Heart left ventricle (tissue), 16 donors: ENCODE results near the gene EYS. TPM values are rescaled to one million over a fixed set of nuclear protein-coding genes. Genes with fewer than 3 reads are reported as not detected.

Experiments
- ATAC-seq, 4 donors: fragments of 200-7000 bp; cut with Tn5 transposase; one replicate each; pipeline ENCODE4 v1.9.1; 2020 to 2022; ENCODE audit warnings: moderate library complexity in 4 of 4, mild to moderate bottlenecking in 3 of 4, moderate number of reproducible peaks in 1 of 4
- DNase-seq, 5 donors: peaks; one replicate each; pipeline ENCODE4 v3.0.0-alpha.2; 2020
- H3K27ac ChIP-seq, 12 donors: fragments of 200-600 bp; sonication (generic) in 4 of 12; one replicate each; pipeline versions ENCODE4 v1.5.0 to v1.8.0; 2016 to 2022; ENCODE audit warnings: mild to moderate bottlenecking in 2 of 12
- H3K27me3 ChIP-seq, 9 donors: fragments of 200-600 bp; sonication (generic) in 2 of 9; one replicate each; pipeline versions ENCODE4 v1.5.1 to v1.8.0; 2016 to 2022; ENCODE audit warnings: mild to moderate bottlenecking in 3 of 9
- H3K36me3 ChIP-seq, 9 donors: fragments of 200-600 bp; sonication (generic) in 2 of 9; one replicate each; pipeline versions ENCODE4 v1.5.0 to v1.8.0; 2018 to 2022; ENCODE audit warnings: mild to moderate bottlenecking in 2 of 9
- H3K4me1 ChIP-seq, 12 donors: fragments of 200-600 bp; sonication (generic) in 4 of 12; one replicate each; pipeline versions ENCODE4 v1.5.0 to v1.8.0; 2016 to 2022; ENCODE audit warnings: mild to moderate bottlenecking in 3 of 12
- H3K4me3 ChIP-seq, 12 donors: fragments of 200-600 bp; sonication (generic) in 4 of 12; one replicate each; pipeline versions ENCODE4 v1.5.0 to v1.8.0; 2017 to 2022; ENCODE audit warnings: mild to moderate bottlenecking in 9 of 12, moderate library complexity in 4 of 12
- H3K9me3 ChIP-seq, 12 donors: fragments of 200-600 bp; sonication (generic) in 4 of 12; one replicate each; pipeline versions ENCODE4 v1.5.0 to v1.8.0; 2016 to 2022; ENCODE audit warnings: mild to moderate bottlenecking in 1 of 12
- CTCF ChIP-seq, 12 donors: fragments of 200-600 bp; sonication (generic) in 4 of 12; IDR thresholded peaks; one replicate each; pipeline versions ENCODE4 v1.5.0 to v1.8.0; 2018 to 2022; ENCODE audit warnings: antibody characterized with exemption in 12 of 12, mild to moderate bottlenecking in 5 of 12
- POLR2A ChIP-seq, 2 donors: fragments of 450-650 bp; IDR thresholded peaks; one replicate each; pipeline ENCODE4 v1.6.1; 2017; ENCODE audit warnings: antibody characterized with exemption in 2 of 2, mild to moderate bottlenecking in 2 of 2, moderate library complexity in 2 of 2
- WGBS, 4 donors: extraction: QIAGEN DNeasy Blood & Tissue Kit in 2 of 4; methylation state at CpG; one replicate each; pipeline versions ENCODE4 v1.1.5 to v1.1.7; 2013 to 2018; 5-methylcytosine and 5-hydroxymethylcytosine counted together
- intact Hi-C, 10 donors: fragments of 100-400 bp; cut with DNase I; formaldehyde crosslinking; loops; one replicate each; pipeline versions ENCODE4 v1.11.1 to v1.14.2; 2022
- polyA plus RNA-seq, 2 donors: library from polyadenylated mRNA; stranded (reverse); fragments of 200-250 nt; gene quantifications; one replicate each; pipeline ENCODE4 v1.2.3, GENCODE V29; 2013
- total RNA-seq, 9 donors: library from RNA; depleted of rRNA in 2 of 9; stranded (reverse); fragments of >200 nt in 2 of 9; fragmentation: NEBNext Ultra II Directional in 3 of 9; extraction: Animal tissue kit (Norgen Biotek cat#: 25700) in 3 of 9; gene quantifications; one replicate each; pipeline versions ENCODE4 v1.1.0 to v1.2.4, GENCODE V29; 2016 to 2023
- donor health status: ischemic (EF 13 %, LVEDD 7.1; RV severe dilation, severe dysfunction).
- donor health status: healthy with polysubstance abuse.
- donor health status: DM: no; HTN: yes; CAD: no.
- donor health status: DM: no; HTN: no; CAD: no.
- donor health status: ischemic (EF 25% LVEDD 6.9; RV normal size, moderate dysfunction).
- donor health status: ischemic (EF 25% LVEDD 5.7; RV mildly dilated, moderate dysfunction).
- donor health status: healthy.
- donor health status: DM: yes; HTN: yes; CAD: no.
- donor health status: ischemic (EF 35%, LVEDD 5.7; RV mildly dilated, moderate dysfunction).
- donor health status: nonischemic (EF 11% LVEDD 7.7; RV severe dilation, severe dysfunction).
- donor health status: DM: yes; HTN: yes; CAD: no.
- donor health status: PGD.
- donor health status: ischemic (EF 29% LVEDD 5.4; RV normal size, mild dysfunction).
- donor health status: nonischemic (EF 23%, LVEDD 6.1; RV moderate dilation, normal function).

The EYS gene
- total and polyA plus RNA-seq, 11 donors, result 0.07 to 0.27 (median 0.08) TPM; not detected in 8

- WGBS, 4 donors, result 90 to 99% (median 96%) methylated on average over 11 to 24 of the region's 24 CpGs
- no peak overlapping the region for H3K27ac ChIP-seq
- ATAC-seq, result no peak
- TF ChIP-seq CTCF (IDR thresholded peaks at IDR 0.05) (no peak), POLR2A (IDR thresholded peaks at IDR 0.05) (no peak)
- peaks cover 0 to 7% (median 0%) of the 10 kb centered on the region in 12 donors for H3K9me3 ChIP-seq
- no peaks in the 10 kb centered on the region for H3K36me3 ChIP-seq
- no peaks in the 10 kb centered on the region for H3K27me3 ChIP-seq
- intact Hi-C loops, result no loop called here
- no peaks in the 10 kb centered on the region for H3K4me1 ChIP-seq
- no peak for DNase-seq
- no peak overlapping the region for H3K4me3 ChIP-seq
Measured at GRCh38 chr6:64023693-64024092, 1683.3 kb downstream of the EYS start.

DNA sequence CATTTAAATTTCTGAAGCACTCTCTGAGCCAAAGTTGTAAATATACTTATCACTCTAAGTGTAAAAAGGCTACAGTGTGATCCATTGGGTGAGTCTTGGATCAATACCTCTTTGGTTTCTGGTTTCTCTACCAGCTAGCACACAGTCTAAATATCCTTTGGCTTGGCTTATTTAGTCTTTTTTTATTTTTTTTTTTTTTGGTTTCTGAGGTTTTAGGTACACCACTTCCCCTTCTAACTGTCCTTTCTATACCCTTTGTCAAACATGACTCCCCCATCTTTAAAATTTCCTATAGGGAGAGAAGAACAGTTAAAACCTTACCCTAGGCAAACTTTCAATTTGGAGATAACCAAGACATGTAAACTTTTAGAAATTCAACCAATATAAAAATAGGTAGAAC is 1692.4 kb downstream of the EYS start:
- intact Hi-C loops, result loop anchor here in 5 of 10 donors (5.0 to 10.0 kb wide), 3 partner anchors 310 to 320 kb away; no protein-coding TSS in a partner anchor
- TF ChIP-seq POLR2A (IDR thresholded peaks at IDR 0.05) (no peak), CTCF (IDR thresholded peaks at IDR 0.05) (no peak)
- no peak for ATAC-seq

GRCh38 chr6:64013011-64013410 is 1694.0 kb downstream of the EYS start:
- intact Hi-C loops, result loop anchor here in 6 of 10 donors (2.0 to 10.0 kb wide), 4 partner anchors 312 to 322 kb away; no protein-coding TSS in a partner anchor
- peaks cover 0 to 8% (median 0%) of the 10 kb centered on the region in 12 donors for H3K4me1 ChIP-seq

More for the DNA sequence above, 1692.4 kb downstream of the EYS start:
- Histone ChIP-seq H3K27me3 (no peaks in the 10 kb centered on the region), H3K4me1 (peaks cover 0 to 8% (median 0%) of the 10 kb centered on the region in 12 donors), H3K36me3 (no peaks in the 10 kb centered on the region), H3K27ac (no peak overlapping the region), H3K9me3 (no peaks in the 10 kb centered on the region), H3K4me3 (no peak overlapping the region)
- no peak for DNase-seq

More at GRCh38 chr6:64013011-64013410, 1694.0 kb downstream of the EYS start:
- peak in 1 of 4 donors; percentile 28 for ATAC-seq
- TF ChIP-seq POLR2A (IDR thresholded peaks at IDR 0.05), result no peak
- no peak for TF ChIP-seq CTCF (IDR thresholded peaks at IDR 0.05)
- WGBS, 4 donors, result 37 to 58% (median 46%) methylated on average over 8 of the region's 8 CpGs
- peak overlapping the region in 7 of 12 donors; percentile 3 to 25 (median 10) for H3K4me3 ChIP-seq
- no peak overlapping the region for H3K27ac ChIP-seq
- no peaks in the 10 kb centered on the region for H3K36me3 ChIP-seq
- no peak for DNase-seq
- H3K9me3 ChIP-seq, result peaks cover 0 to 5% (median 0%) of the 10 kb centered on the region in 12 donors
- no peaks in the 10 kb centered on the region for H3K27me3 ChIP-seq
